Motor neuron (in vitro differentiated cells): ENCODE data around the gene TPD52L2. TPM values are rescaled to one million over a fixed set of nuclear protein-coding genes. Genes with fewer than 3 reads are reported as not detected.

Experiments used
- ATAC-seq, 8 experiments: fragments of 200-7000 bp; cut with Tn5 transposase; replicated peaks in 6 of 8; 2 replicates each; pipeline ENCODE4 v1.8.0; 2021; ENCODE audit warnings: mild to moderate bottlenecking in 8 of 8, moderate library complexity in 8 of 8
- H3K27ac ChIP-seq, 2 donors: fragments of 250-450 bp; sonication (Bioruptor Pico); 2 replicates each; pipeline ENCODE4 v1.9.0; 2021; ENCODE audit warnings: antibody characterized with exemption in 2 of 2, mild to moderate bottlenecking in 2 of 2, moderate library complexity in 1 of 2
- H3K4me1 ChIP-seq, 2 donors: fragments of 250-450 bp; sonication (Bioruptor Pico); replicated peaks in 1 of 2; 2 replicates each; pipeline ENCODE4 v1.6.1; 2021; ENCODE audit warnings: antibody characterized with exemption in 2 of 2, mild to moderate bottlenecking in 2 of 2, moderate library complexity in 1 of 2
- H3K4me3 ChIP-seq, 5 donors: fragments of 250-450 bp; sonication (Bioruptor Pico); 2 replicates each; pipeline ENCODE4 v1.9.0; 2021; ENCODE audit warnings: antibody characterized with exemption in 5 of 5, mild to moderate bottlenecking in 5 of 5, moderate library complexity in 4 of 5
- WGBS, 10 experiments: fragments of 450-650 bp; shearing (Covaris generic); methylation state at CpG; one replicate each; pipeline ENCODE4 v1.0.0; 2022; 5-methylcytosine and 5-hydroxymethylcytosine counted together
- in situ Hi-C, 9 experiments: fragments of 400-800 bp; cut with MboI; loops; one replicate each; pipeline ENCODE4 v1.15.0; 2021; ENCODE audit warnings: low sequenced_read_pairs in 9 of 9, low pct_unique_long_range_greater_than_20kb in 2 of 9; ENCODE audit not compliant: unreplicated experiment in 9 of 9
- total RNA-seq, 8 experiments: library from RNA; unstranded; fragments of 300-600 nt; gene quantifications; 2 replicates each; pipeline versions ENCODE4 v1.2.3 to v1.2.4, GENCODE V29; 2022

The TPD52L2 gene
- total RNA-seq, 8 experiments from 2014 or later: 41.3 to 108 (median 70.4) TPM

DNA sequence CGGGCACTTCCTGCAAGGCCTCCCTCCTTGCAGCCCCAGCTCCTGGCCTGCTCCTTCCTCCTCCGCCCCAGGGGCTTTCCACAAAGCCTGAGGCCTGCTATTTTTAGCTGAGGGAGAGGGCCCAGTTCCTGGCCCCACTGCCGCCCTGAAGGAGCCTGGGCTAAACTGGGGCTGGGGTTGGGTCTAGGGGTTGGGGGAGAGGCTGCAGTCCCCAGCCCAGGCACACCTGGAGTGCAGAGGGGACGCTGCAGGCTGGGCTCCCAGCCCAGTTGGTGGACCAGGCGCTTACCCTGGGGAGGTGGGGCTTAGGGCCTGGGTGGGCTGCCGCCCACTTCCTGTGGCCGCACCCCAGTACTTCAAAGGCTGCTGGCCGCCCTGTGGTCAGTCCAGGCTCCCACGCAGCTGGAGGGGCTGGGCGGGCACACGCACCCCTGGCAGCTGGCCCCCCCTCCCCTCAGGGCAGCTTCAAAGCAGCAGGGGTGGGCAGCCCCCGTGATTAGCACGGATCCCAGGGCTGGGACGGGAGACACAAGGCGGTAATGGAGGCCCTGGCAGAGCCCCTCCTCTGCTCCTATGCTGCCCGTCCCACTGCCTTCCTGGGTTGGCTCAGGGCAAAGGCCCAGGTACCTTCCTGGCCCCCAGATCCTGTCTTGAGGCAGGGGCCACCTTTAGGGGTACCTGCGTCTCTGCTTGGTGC is 10.9 kb upstream of the TPD52L2 start:
- H3K27ac ChIP-seq: peak overlapping the region; percentile 57 to 63
- no peak overlapping the region for H3K4me3 ChIP-seq
- WGBS, 10 experiments: 70% methylated on average over 2 of the region's 17 CpGs; no CpG with 5 or more reads in 9 of the 10 experiments
- in situ Hi-C loops: loop anchor here in 2 of 9 experiments (25.0 kb wide), 2 partner anchors 92 to 317 kb away; partner anchors contain the start of genes PTK6 (in 1 of the 2) and SRMS (in 1 of the 2)
- peaks cover 42 to 48% of the 10 kb centered on the region in 2 donors for H3K4me1 ChIP-seq
- peak in 7 of 8 experiments; percentile 0 to 47 (median 6) for ATAC-seq

GRCh38 chr20:63854766-63855362 is 10.2 kb upstream of the TPD52L2 start:
- in situ Hi-C loops: loop anchor here in 2 of 9 experiments (25.0 kb wide), 2 partner anchors 93 to 318 kb away; partner anchors contain the start of genes PTK6 (in 1 of the 2) and SRMS (in 1 of the 2)

GRCh38 chr20:63855363-63856097 is 9.5 kb upstream of the TPD52L2 start:
- WGBS, 10 experiments: no CpG with 5 or more reads among the region's 36 CpGs
- no peak overlapping the region for H3K4me3 ChIP-seq
- in situ Hi-C loops: loop anchor here in 2 of 9 experiments (25.0 kb wide), 2 partner anchors 93 to 318 kb away; partner anchors contain the start of genes PTK6 (in 1 of the 2) and SRMS (in 1 of the 2)
- peaks cover 47 to 51% of the 10 kb centered on the region in 2 donors for H3K4me1 ChIP-seq
- peak overlapping the region; percentile 57 to 63 for H3K27ac ChIP-seq
- peak in 5 of 8 experiments; percentile 1 to 28 (median 10) for ATAC-seq

More at GRCh38 chr20:63854766-63855362, 10.2 kb upstream of the TPD52L2 start:
- 30% methylated on average over 5 of the region's 26 CpGs; no CpG with 5 or more reads in 9 of the 10 experiments for WGBS, 10 experiments
- Histone ChIP-seq H3K4me1 (peaks cover 47 to 51% of the 10 kb centered on the region in 2 donors), H3K4me3 (no peak overlapping the region), H3K27ac (peak overlapping the region; percentile 57 to 63)
- ATAC-seq: peak in 7 of 8 experiments; percentile 3 to 45 (median 20)

DNA sequence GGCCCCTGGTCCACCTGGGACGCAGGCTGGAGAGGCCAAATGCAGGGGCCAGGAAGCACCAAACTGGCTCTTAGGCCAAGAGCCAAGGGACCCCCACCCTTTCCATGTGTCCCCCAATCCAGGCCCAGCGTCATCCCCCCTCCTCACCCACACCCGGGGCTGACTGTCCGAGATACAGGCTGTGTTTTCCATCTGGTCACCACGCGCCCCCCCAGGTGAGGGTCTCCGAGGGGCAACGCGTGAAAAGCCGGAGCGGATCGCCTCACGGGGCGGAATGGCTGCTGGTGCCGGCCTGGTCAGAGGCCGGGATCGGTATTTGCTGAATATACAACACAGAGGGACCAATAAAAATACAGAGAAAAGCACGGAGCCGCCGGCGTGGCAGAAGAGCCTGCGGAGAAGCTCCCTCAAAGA is 9.0 kb upstream of the TPD52L2 start:
- ATAC-seq: no peak
- H3K4me1 ChIP-seq: peaks cover 47 to 51% of the 10 kb centered on the region in 2 donors
- WGBS, 10 experiments: 0 to 88% (median 23%) methylated on average over 1 to 5 of the region's 22 CpGs; no CpG with 5 or more reads in 6 of the 10 experiments
- peak overlapping the region; percentile 57 to 63 for H3K27ac ChIP-seq
- H3K4me3 ChIP-seq: no peak overlapping the region
- in situ Hi-C loops: loop anchor here in 2 of 9 experiments (25.0 kb wide), 2 partner anchors 94 to 319 kb away; partner anchors contain the start of genes PTK6 (in 1 of the 2) and SRMS (in 1 of the 2)

DNA sequence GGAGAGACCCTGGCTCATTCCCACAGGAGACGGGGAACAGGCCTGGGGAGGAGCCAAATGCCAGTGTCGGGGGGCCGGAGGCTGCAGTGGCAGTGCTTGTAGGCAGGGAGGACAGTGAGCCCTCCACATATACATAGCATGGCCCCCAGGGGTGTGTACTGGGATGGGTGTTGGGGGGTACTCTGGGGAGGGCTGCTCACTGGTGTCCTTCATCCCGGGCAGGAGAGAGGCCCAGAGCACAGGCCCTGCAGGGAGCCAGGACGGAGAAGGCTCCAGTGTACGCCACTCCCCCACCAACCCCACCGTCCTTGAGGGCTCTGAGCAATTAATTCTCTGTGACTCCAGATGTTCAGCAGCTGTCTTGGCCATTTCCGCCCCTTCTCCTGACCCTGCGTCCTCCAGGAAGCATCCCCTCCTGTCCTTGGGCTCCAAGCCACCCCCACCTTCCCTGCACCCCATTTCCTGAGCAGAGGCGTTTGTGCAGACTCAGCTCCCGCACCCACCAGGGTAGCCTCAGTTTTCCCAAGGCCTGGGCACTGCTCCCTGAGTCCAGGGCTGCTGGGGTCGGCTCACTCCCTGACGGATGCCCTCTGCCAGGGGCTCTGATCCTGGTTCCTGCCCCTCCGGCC is 7.2 kb upstream of the TPD52L2 start:
- no CpG with 5 or more reads among the region's 14 CpGs for WGBS, 10 experiments
- peak in 3 of 8 experiments; percentile 5 to 9 (median 5) for ATAC-seq
- Histone ChIP-seq H3K27ac (peak overlapping the region; percentile 75 to 82), H3K4me3 (no peak overlapping the region), H3K4me1 (peaks cover 47 to 51% of the 10 kb centered on the region in 2 donors)
- in situ Hi-C loops: loop anchor here in 2 of 9 experiments (25.0 kb wide), 2 partner anchors 96 to 321 kb away; partner anchors contain the start of genes PTK6 (in 1 of the 2) and SRMS (in 1 of the 2)

- peak in 6 of 8 experiments; percentile 23 to 78 (median 63) for ATAC-seq
- WGBS, 10 experiments: 10 to 50% methylated on average over 1 to 2 of the region's 12 CpGs; no CpG with 5 or more reads in 8 of the 10 experiments
- in situ Hi-C loops: loop anchor here in 2 of 9 experiments (25.0 kb wide), 2 partner anchors 96 to 321 kb away; partner anchors contain the start of genes PTK6 (in 1 of the 2) and SRMS (in 1 of the 2)
- Histone ChIP-seq H3K27ac (peak overlapping the region; percentile 75 to 82), H3K4me3 (no peak overlapping the region), H3K4me1 (peaks cover 47 to 54% of the 10 kb centered on the region in 2 donors)
Observed at GRCh38 chr20:63858393-63859165, 6.5 kb upstream of the TPD52L2 start.

- WGBS, 10 experiments: 40 to 57% (median 40%) methylated on average over 1 of the region's 7 CpGs; no CpG with 5 or more reads in 7 of the 10 experiments
- Histone ChIP-seq H3K4me3 (no peak overlapping the region), H3K4me1 (peaks cover 47 to 55% of the 10 kb centered on the region in 2 donors), H3K27ac (peak overlapping the region; percentile 75 to 82)
- in situ Hi-C loops: loop anchor here in 2 of 9 experiments (25.0 kb wide), 2 partner anchors 97 to 322 kb away; partner anchors contain the start of genes PTK6 (in 1 of the 2) and SRMS (in 1 of the 2)
- no peak for ATAC-seq
Observed at GRCh38 chr20:63859166-63859699, 5.8 kb upstream of the TPD52L2 start.

DNA sequence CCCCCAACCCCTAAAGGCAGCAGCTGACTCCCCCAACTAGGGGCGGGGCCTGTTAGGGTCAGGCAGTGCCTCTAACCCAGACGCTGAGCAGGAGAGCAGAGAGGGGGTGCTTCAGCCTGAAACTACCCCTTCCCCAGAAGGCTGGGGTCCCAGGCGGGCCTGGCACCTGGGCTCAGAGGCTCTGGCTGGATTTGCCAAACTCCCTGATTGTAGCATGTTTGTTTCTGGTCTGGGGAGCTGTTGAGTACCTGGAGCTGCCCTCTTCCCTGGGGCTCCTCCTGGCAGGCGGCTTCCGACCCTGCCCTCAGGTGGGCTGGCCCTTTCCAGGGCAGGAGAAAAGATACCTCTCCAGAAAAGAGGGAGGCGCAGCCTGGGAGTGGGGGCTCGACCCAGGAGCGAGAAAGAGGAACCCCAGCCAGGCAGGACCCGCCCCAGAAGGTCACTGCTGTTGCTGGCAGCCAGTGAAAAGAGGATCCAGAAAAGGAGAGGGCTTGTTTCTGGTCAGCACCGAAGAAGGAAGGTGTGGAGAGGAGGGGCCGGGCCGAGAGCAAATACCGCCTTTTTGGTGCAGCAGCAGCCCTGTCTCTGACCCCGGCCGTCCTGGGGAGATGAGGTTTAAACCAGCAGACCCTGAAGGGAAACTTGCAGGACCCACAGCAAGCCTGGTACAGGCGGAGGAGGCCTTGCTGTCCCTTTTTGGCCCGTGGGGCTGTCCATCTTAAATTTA is 4.6 kb upstream of the TPD52L2 start:
- Histone ChIP-seq H3K27ac (no peak overlapping the region), H3K4me3 (no peak overlapping the region), H3K4me1 (peaks cover 35 to 42% of the 10 kb centered on the region in 2 donors)
- in situ Hi-C loops: loop anchor here in 2 of 9 experiments (25.0 kb wide), 2 partner anchors 98 to 323 kb away; partner anchors contain the start of genes PTK6 (in 1 of the 2) and SRMS (in 1 of the 2)
- ATAC-seq: no peak
- 54 to 100% (median 80%) methylated on average over 1 to 10 of the region's 17 CpGs; no CpG with 5 or more reads in 2 of the 10 experiments for WGBS, 10 experiments

DNA sequence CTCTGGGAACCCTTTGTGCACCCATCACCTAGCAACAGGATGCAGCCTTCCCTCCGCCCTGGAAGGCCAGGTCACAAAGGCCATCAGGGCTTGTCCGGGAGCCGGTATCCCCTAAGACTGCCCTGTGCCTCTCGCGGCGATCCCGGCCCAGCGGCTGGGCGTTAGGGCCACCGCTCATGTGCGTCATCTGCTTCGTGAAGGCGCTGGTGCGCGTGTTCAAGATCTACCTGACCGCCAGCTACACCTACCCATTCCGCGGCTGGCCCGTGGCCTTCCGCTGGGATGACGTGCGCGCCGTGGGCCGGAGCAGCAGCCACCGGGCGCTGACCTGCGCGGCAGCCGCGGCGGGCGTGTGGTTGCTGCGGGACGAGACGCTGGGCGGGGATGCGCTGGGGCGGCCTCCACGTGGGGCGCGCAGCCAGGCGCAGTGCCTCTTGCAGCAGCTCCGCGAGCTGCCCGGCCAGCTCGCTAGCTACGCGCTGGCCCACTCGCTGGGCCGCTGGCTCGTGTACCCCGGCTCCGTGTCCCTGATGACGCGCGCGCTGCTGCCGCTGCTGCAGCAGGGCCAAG is 3.6 kb upstream of the TPD52L2 start, which contains the start of gene ABHD16B:
ABHD16B (plus strand) TSS at position 134 of the 570 bp plus-strand sequence; CDS start at position 177, 43 bp downstream.
- H3K27ac ChIP-seq: no peak within 1 kb of the TSS
- ATAC-seq: no peak
- peaks cover 33 to 41% of the 10 kb centered on the region in 2 donors for H3K4me1 ChIP-seq
- no peak within 1 kb of the TSS for H3K4me3 ChIP-seq
- in situ Hi-C loops: loop anchor here in 2 of 9 experiments (25.0 kb wide), 2 partner anchors 99 to 324 kb away; partner anchors contain the start of genes PTK6 (in 1 of the 2) and SRMS (in 1 of the 2)
- WGBS, 10 experiments: 80 to 100% (median 100%) methylated on average over 1 to 11 of the region's 59 CpGs; no CpG with 5 or more reads in 4 of the 10 experiments
